ENCODE results near the gene MARCKSL1.
"Not testable (repeated sequence)": the region's sequence is repeated elsewhere in the genome, so short reads cannot be mapped to it uniquely, and the experiment has no call there.

The MARCKSL1 gene

DNA sequence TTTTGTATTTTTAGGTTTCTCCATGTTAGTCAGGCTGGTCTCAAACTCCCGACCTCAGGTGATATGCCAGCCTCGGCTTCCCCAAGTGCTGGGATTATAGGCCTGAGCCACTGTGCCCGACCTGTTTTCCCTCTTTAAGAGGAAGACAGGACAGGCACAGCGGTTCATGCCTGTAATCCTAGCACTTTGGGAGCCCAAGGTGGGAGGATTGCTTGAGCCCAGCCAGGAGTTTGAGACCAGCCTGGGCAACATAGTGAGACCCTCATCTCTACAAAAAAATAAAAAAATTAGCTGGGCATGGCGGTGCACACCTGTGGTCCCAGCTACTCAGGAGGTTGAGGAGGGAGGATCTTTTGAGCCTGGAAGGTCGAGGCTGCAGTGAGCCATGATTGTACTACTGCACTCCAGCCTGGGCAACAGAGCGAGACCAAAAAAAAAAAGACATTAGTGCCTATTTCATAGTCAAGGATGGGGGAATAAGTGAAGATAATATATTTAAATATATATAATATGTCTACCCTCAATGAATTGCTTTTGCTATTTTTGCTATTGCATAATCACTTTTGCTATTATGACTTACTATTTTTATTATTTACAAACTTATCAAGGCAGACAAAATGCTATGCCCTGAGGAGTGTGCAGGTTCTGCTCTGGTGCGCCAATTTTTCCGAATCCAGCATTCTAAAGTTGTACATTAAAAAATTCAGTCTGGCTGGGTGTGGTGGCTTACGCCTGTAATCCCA lies 17.7 kb downstream of the MARCKSL1 start:
- no peak; the same call in 1 of the 2 replicates for TF ChIP-seq Cebpa-rat (IDR thresholded peaks at IDR 0.05)
- H4K20me1 ChIP-seq, result peaks cover 24% of the 10 kb centered on the region
- peak overlapping the region; percentile 78 for H3K4me2 ChIP-seq
- H3K36me3 ChIP-seq, result peaks cover 61% of the 10 kb centered on the region
- H3K4me1 ChIP-seq, result peaks cover 83% of the 10 kb centered on the region
- H3K27me3 ChIP-seq, result no peaks in the 10 kb centered on the region
- H3K27ac ChIP-seq, result peak overlapping the region; percentile 24; the same call in 1 of the 2 replicates
- H3K9me3 ChIP-seq, result no peaks in the 10 kb centered on the region
- H3K4me3 ChIP-seq, result no peak overlapping the region
- H3K9ac ChIP-seq, result no peak overlapping the region

- Histone ChIP-seq H3K4me2 (peak overlapping the region; percentile 78), H3K27me3 (no peaks in the 10 kb centered on the region), H3K36me3 (peaks cover 58% of the 10 kb centered on the region), H3K9ac (peak overlapping the region; percentile 36; the same call in 1 of the 2 replicates), H4K20me1 (peaks cover 33% of the 10 kb centered on the region), H3K9me3 (no peaks in the 10 kb centered on the region), H3K4me3 (no peak overlapping the region), H3K4me1 (peaks cover 81% of the 10 kb centered on the region), H3K27ac (0 out of 2 replicates have a peak overlapping the region, but pooled peaks have one; percentile 20)
- no peak for TF ChIP-seq Cebpa-rat (IDR thresholded peaks at IDR 0.05)
Observed at GRCh38 chr1:32316903-32317277, 19.1 kb downstream of the MARCKSL1 start.

DNA sequence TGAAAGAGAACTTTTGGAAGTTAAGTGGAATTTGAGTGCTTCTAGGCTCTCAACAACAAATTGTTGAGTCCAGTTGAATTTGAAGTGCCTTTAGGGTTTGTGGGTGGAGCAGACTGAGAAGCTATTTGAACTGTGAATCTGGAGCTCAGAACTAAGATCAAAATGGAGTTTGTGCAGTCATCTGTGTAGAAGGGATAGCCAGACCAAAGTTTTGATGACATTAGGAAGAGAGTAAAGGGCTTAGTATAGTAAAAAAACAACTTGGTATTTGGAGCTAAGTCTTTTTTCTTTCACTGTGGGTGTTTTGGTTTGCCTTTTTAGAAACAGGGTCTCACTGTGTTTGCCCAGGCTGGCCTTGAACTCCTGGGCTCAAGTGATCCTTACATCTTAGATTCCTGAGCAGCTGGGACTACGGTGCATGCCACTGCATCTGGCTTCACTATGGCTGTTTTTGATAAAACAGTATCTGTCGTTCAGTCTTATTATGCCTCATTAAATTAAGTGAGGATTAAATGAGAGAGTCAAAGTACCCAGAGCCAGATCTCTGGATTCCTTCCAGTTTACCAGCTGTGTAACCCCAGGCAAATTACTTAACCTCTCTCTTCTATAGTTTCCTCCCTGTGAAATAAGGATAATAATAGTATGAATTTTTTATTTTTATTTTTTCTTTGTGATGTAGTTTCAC lies 24.2 kb downstream of the MARCKSL1 start:
- no peak overlapping the region for H3K4me3 ChIP-seq
- H3K9me3 ChIP-seq, result no peaks in the 10 kb centered on the region
- H3K36me3 ChIP-seq, result peaks cover 53% of the 10 kb centered on the region
- H3K4me1 ChIP-seq, result peaks cover 62% of the 10 kb centered on the region
- peaks cover 68% of the 10 kb centered on the region for H4K20me1 ChIP-seq
- no peak overlapping the region for H3K27ac ChIP-seq
- no peaks in the 10 kb centered on the region for H3K27me3 ChIP-seq
- peak overlapping the region; percentile 1; the same call in 1 of the 2 replicates for H3K4me2 ChIP-seq
- 0 out of 2 replicates have a peak overlapping the region, but pooled peaks have one; percentile 17 for H3K9ac ChIP-seq
- no peak for TF ChIP-seq Cebpa-rat (IDR thresholded peaks at IDR 0.05)

DNA sequence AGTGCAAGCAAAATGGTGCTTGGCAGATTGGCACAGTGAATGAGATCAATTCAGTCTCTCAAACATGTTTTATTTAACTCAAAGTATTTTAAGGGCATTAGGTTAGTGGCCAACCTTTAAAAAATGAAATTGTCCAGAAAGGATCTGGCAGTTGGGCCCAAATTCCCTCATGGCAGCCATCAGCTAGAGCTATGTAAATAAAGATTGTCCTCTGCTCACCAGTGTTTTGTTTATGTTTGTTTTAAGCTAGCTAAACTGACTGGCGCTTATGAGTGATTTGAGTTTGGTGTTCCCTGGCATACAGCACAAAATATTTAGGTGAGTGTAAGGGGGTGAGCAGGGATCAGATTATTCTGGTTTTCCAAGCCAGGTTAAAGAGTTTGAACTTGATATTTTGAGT lies 26.1 kb downstream of the MARCKSL1 start:
- peaks cover 81% of the 10 kb centered on the region for H4K20me1 ChIP-seq
- no peaks in the 10 kb centered on the region for H3K27me3 ChIP-seq
- peaks cover 72% of the 10 kb centered on the region for H3K36me3 ChIP-seq
- H3K4me2 ChIP-seq, result 0 out of 2 replicates have a peak overlapping the region, but pooled peaks have one; percentile 1
- no peak overlapping the region for H3K4me3 ChIP-seq
- TF ChIP-seq Cebpa-rat (IDR thresholded peaks at IDR 0.05), result no peak
- peaks cover 8% of the 10 kb centered on the region; the same call in 1 of the 2 replicates for H3K9me3 ChIP-seq
- H3K9ac ChIP-seq, result no peak overlapping the region
- peak overlapping the region; percentile 37; the same call in 1 of the 2 replicates for H3K27ac ChIP-seq
- H3K4me1 ChIP-seq, result peaks cover 43% of the 10 kb centered on the region

DNA sequence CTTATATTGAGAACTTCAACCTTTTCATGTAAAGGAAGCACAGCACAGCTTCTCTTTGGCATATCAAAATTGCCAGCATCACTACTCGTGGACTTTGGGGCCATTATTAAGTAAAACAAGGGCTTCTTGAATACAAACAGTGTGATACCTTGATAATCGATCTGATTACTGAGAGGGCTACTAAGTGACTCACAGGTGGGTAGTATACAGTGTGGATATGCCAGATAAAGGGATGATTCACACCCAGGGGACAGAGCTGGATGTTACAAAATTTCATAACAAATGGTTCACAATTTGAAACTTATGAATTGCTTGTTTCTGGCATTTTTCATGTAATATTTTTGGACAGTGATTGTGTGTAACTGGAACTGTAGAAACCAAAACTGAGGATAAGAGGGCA lies 28.7 kb downstream of the MARCKSL1 start:
- peaks cover 32% of the 10 kb centered on the region for H3K4me1 ChIP-seq
- TF ChIP-seq Cebpa-rat (IDR thresholded peaks at IDR 0.05), result no peak
- peaks cover 24% of the 10 kb centered on the region for H3K9me3 ChIP-seq
- no peaks in the 10 kb centered on the region for H3K27me3 ChIP-seq
- H3K4me3 ChIP-seq, result no peak overlapping the region
- H3K4me2 ChIP-seq, result no peak overlapping the region
- H3K36me3 ChIP-seq, result peaks cover 79% of the 10 kb centered on the region
- no peak overlapping the region for H3K9ac ChIP-seq
- H3K27ac ChIP-seq, result no peak overlapping the region
- peaks cover 77% of the 10 kb centered on the region for H4K20me1 ChIP-seq

GRCh38 chr1:32305310-32305709 lies 30.7 kb downstream of the MARCKSL1 start:
- TF ChIP-seq Cebpa-rat (IDR thresholded peaks at IDR 0.05), result no peak
- H3K27ac ChIP-seq, result no peak overlapping the region
- H3K36me3 ChIP-seq, result peaks cover 96% of the 10 kb centered on the region

DNA sequence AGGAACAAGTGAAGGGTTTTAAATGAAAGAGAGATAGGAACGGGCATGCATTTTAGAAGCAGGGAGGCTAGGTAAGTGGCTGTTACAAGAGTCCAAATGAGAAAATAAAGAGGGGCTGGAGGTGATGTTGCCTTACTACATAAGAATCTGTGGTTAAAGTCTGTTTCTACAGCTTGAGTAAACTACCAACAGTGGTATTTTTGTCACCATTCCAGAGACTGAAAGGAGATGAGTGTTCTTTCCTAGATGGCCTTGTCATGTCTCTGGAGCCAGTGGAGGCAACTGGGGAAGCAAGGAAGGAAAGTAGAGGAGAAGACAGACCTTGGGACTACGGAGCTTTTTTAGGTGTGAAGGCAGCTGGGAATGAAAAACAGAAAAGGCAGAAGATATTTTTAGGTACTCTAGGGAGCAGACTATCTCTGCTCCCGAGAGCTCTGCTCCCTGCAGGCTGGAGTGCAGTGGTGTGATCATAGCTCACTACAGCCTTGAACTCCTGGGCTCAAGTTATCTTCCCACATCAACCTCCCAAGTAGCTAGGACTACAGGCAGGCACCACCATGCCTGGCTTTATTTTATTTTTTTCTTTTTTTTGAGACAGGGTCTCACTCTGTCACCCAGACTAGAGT lies 31.9 kb downstream of the MARCKSL1 start:
- Histone ChIP-seq H3K27ac (no peak overlapping the region), H3K4me1 (peaks cover 12% of the 10 kb centered on the region; the same call in 1 of the 2 replicates), H3K27me3 (no peaks in the 10 kb centered on the region), H3K4me3 (no peak overlapping the region), H3K36me3 (peaks cover 96% of the 10 kb centered on the region), H3K9ac (no peak overlapping the region), H3K9me3 (peaks cover 24% of the 10 kb centered on the region), H3K4me2 (no peak overlapping the region), H4K20me1 (peaks cover 77% of the 10 kb centered on the region)
- no peak for TF ChIP-seq Cebpa-rat (IDR thresholded peaks at IDR 0.05)

More at GRCh38 chr1:32305310-32305709, 30.7 kb downstream of the MARCKSL1 start:
- Histone ChIP-seq H3K9me3 (peaks cover 24% of the 10 kb centered on the region), H3K4me1 (peaks cover 18% of the 10 kb centered on the region), H4K20me1 (peaks cover 77% of the 10 kb centered on the region), H3K27me3 (no peaks in the 10 kb centered on the region), H3K9ac (no peak overlapping the region), H3K4me3 (no peak overlapping the region), H3K4me2 (no peak overlapping the region)

DNA sequence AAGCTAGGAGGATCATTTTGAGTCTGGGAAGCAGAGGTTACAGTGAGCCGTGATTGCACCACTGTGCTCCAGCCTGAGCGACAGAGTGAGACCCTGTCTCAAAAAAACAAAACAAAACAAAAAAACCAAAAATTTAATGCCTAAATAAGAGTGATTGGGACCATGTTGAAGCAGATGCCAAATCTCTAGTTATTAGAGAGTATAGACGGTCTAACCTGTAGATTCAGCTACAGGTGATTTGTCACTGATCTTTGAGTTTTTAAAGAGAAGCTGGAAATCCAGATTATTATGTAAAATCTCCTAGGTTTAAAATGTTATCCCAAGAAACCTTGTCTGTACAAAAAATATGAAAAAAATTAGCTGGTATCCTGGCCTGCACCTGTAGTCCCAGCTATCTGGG lies 32.7 kb downstream of the MARCKSL1 start:
- Histone ChIP-seq H3K4me3 (no peak overlapping the region), H3K4me2 (no peak overlapping the region), H3K9me3 (peaks cover 24% of the 10 kb centered on the region), H3K9ac (no peak overlapping the region), H3K4me1 (peaks cover 18% of the 10 kb centered on the region; the same call in 1 of the 2 replicates), H3K27me3 (no peaks in the 10 kb centered on the region), H3K27ac (no peak overlapping the region), H4K20me1 (peaks cover 78% of the 10 kb centered on the region), H3K36me3 (peaks cover 96% of the 10 kb centered on the region)
- TF ChIP-seq Cebpa-rat (IDR thresholded peaks at IDR 0.05), result no peak

DNA sequence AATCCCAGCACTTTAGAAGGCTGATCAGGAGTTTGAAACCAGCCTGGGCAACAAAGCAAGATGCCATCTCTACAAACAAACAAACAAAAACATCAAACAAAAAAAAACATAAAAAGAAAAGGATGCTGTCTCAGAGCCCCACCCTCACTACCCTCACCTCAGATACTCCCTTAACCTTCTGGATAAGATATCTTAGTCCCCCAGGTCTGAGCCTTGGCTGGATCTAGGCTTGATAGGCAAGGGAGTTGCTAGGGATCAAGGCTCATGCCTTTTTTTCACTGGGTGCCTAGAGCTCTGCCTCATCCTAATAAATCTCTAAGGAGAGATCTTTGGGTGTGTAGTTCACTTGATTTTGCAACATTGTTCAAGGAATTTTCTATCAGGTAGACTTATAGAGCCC lies 36.7 kb downstream of the MARCKSL1 start:
- Histone ChIP-seq H4K20me1 (peaks cover 75% of the 10 kb centered on the region), H3K36me3 (peaks cover 97% of the 10 kb centered on the region), H3K27me3 (no peaks in the 10 kb centered on the region), H3K4me2 (no peak overlapping the region), H3K9ac (no peak overlapping the region), H3K9me3 (peaks cover 15% of the 10 kb centered on the region), H3K4me3 (no peak overlapping the region), H3K4me1 (peaks cover 46% of the 10 kb centered on the region), H3K27ac (no peak overlapping the region)
- no peak for TF ChIP-seq Cebpa-rat (IDR thresholded peaks at IDR 0.05)

GRCh38 chr1:32298211-32298610 lies 37.8 kb downstream of the MARCKSL1 start:
- Histone ChIP-seq H4K20me1 (peaks cover 77% of the 10 kb centered on the region), H3K36me3 (peaks cover 87% of the 10 kb centered on the region), H3K4me1 (peaks cover 57% of the 10 kb centered on the region)
- H3K27ac ChIP-seq, H3K9me3 ChIP-seq, H3K4me2 ChIP-seq, H3K4me3 ChIP-seq, H3K9ac ChIP-seq, H3K27me3 ChIP-seq: not testable (repeated sequence)
